ENCODE measurements around the gene MAN2B2. TPM values are rescaled to one million over a fixed set of nuclear protein-coding genes. Genes with fewer than 3 reads are reported as not detected.

MAN2B2 gene
- total RNA-seq, 1 experiment from 2014 or later = 20.5 TPM

- Mint-ChIP-seq H3K27ac (ENCODE audit: unreplicated experiment) (no peak overlapping the region), H3K4me1 (ENCODE audit: low read depth, unreplicated experiment) (no peaks in the 10 kb centered on the region), H3K27me3 (ENCODE audit: insufficient read depth, unreplicated experiment) (no peaks in the 10 kb centered on the region), H3K4me3 (ENCODE audit: unreplicated experiment) (no peak overlapping the region), H3K9me3 (ENCODE audit: unreplicated experiment) (no peaks in the 10 kb centered on the region), H3K36me3 (ENCODE audit: insufficient read depth, unreplicated experiment) (peaks cover 7% of the 10 kb centered on the region)
- TF ChIP-seq CTCF (IDR thresholded peaks at IDR 0.05; ENCODE audit: insufficient read depth in 1 of 2, low read depth in 1 of 2, low read length in 1 of 2, severe bottlenecking in 1 of 2, unreplicated experiment in 1 of 2) = no peak
- Histone ChIP-seq H3K4me1 (no peaks in the 10 kb centered on the region), H3K4me3 (ENCODE audit: low read depth, low read length) (no peak overlapping the region), H3K9me3 (no peaks in the 10 kb centered on the region), H3K36me3 (ENCODE audit: control insufficient read depth, insufficient read depth, low read length) (no peaks in the 10 kb centered on the region), H3K27me3 (replicated peaks; ENCODE audit: control insufficient read depth, insufficient read depth, low read length) (no peaks in the 10 kb centered on the region)
- BruUV-seq (replicated peaks) = no TSS peak
- no peak for DNase-seq
- intact Hi-C loops (cut with micrococcal nuclease; ENCODE audit: unreplicated experiment) = no loop called here
- ChIA-PET CTCF (no interaction called here), POLR2A (no interaction called here)
Observed at GRCh38 chr4:6614701-6615230, 39.8 kb downstream of the MAN2B2 start.

- ChIA-PET CTCF (no interaction called here), POLR2A (no interaction called here)
- H3K9me3 ChIP-seq = no peaks in the 10 kb centered on the region
- no peaks in the 10 kb centered on the region for H3K36me3 ChIP-seq (ENCODE audit: control insufficient read depth, insufficient read depth, low read length)
- BruUV-seq (replicated peaks) = no TSS peak
- H3K36me3 Mint-ChIP-seq (ENCODE audit: insufficient read depth, unreplicated experiment) = peaks cover 7% of the 10 kb centered on the region
- no peak overlapping the region for H3K27ac Mint-ChIP-seq (ENCODE audit: unreplicated experiment)
- no peaks in the 10 kb centered on the region for H3K4me1 Mint-ChIP-seq (ENCODE audit: low read depth, unreplicated experiment)
- no peak for TF ChIP-seq CTCF (IDR thresholded peaks at IDR 0.05; ENCODE audit: insufficient read depth in 1 of 2, low read depth in 1 of 2, low read length in 1 of 2, severe bottlenecking in 1 of 2, unreplicated experiment in 1 of 2)
- no peak for DNase-seq
- no peak overlapping the region for H3K4me3 Mint-ChIP-seq (ENCODE audit: unreplicated experiment)
- H3K27me3 Mint-ChIP-seq (ENCODE audit: insufficient read depth, unreplicated experiment) = no peaks in the 10 kb centered on the region
- intact Hi-C loops (cut with micrococcal nuclease; ENCODE audit: unreplicated experiment) = no loop called here
- no peaks in the 10 kb centered on the region for H3K9me3 Mint-ChIP-seq (ENCODE audit: unreplicated experiment)
- H3K4me1 ChIP-seq = no peaks in the 10 kb centered on the region
- no peak overlapping the region for H3K4me3 ChIP-seq (ENCODE audit: low read depth, low read length)
- H3K27me3 ChIP-seq (replicated peaks; ENCODE audit: control insufficient read depth, insufficient read depth, low read length) = no peaks in the 10 kb centered on the region
Observed at GRCh38 chr4:6616087-6616995, 41.4 kb downstream of the MAN2B2 start.

GRCh38 chr4:6617246-6617645 lies 42.3 kb downstream of the MAN2B2 start:
- DNase-seq = no peak
- ChIA-PET POLR2A (no interaction called here), CTCF (no interaction called here)
- Mint-ChIP-seq H3K27ac (ENCODE audit: unreplicated experiment) (no peak overlapping the region), H3K4me3 (ENCODE audit: unreplicated experiment) (no peak overlapping the region), H3K4me1 (ENCODE audit: low read depth, unreplicated experiment) (no peaks in the 10 kb centered on the region), H3K36me3 (ENCODE audit: insufficient read depth, unreplicated experiment) (peaks cover 7% of the 10 kb centered on the region), H3K27me3 (ENCODE audit: insufficient read depth, unreplicated experiment) (no peaks in the 10 kb centered on the region), H3K9me3 (ENCODE audit: unreplicated experiment) (no peaks in the 10 kb centered on the region)
- TF ChIP-seq CTCF (IDR thresholded peaks at IDR 0.05; ENCODE audit: insufficient read depth in 1 of 2, low read depth in 1 of 2, low read length in 1 of 2, severe bottlenecking in 1 of 2, unreplicated experiment in 1 of 2) = no peak
- no peaks in the 10 kb centered on the region for H3K27me3 ChIP-seq (replicated peaks; ENCODE audit: control insufficient read depth, insufficient read depth, low read length)
- no peaks in the 10 kb centered on the region for H3K36me3 ChIP-seq (ENCODE audit: control insufficient read depth, insufficient read depth, low read length)
- intact Hi-C loops (cut with micrococcal nuclease; ENCODE audit: unreplicated experiment) = no loop called here
- H3K4me1 ChIP-seq = no peaks in the 10 kb centered on the region
- H3K9me3 ChIP-seq = no peaks in the 10 kb centered on the region
- no TSS peak for BruUV-seq (replicated peaks)
- H3K4me3 ChIP-seq (ENCODE audit: low read depth, low read length) = no peak overlapping the region
